ENCODE measurements around the gene CALY.

DNA sequence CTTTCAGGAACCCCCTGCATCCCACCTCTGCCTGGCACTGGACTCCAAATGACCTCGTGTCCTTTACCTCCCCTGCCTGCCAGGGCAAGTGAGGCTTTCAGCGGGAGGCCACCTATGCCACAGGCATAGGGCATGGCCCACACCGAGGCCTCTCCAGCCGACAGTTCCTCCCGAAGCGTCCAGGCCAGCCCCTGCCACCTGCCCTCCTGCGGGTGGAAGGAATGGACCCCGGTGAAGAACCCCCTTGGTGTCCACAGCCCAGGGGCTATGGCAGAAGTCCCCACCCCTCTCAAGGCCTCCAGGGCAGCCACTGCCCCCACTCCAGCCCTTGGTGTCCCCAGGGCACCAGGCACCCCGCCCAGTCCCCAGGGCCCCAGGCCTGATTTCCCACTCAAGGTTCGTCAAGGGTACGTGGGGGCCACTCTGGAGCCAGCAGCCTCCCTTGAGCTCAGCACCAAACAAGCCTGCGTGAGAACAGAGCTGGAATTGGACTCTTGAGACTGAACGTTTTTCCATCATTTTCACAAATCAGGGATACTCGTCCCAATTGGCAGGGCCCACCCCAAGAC, 18.1 kb upstream of the CALY start:
- TF ChIP-seq, protein P1, sequence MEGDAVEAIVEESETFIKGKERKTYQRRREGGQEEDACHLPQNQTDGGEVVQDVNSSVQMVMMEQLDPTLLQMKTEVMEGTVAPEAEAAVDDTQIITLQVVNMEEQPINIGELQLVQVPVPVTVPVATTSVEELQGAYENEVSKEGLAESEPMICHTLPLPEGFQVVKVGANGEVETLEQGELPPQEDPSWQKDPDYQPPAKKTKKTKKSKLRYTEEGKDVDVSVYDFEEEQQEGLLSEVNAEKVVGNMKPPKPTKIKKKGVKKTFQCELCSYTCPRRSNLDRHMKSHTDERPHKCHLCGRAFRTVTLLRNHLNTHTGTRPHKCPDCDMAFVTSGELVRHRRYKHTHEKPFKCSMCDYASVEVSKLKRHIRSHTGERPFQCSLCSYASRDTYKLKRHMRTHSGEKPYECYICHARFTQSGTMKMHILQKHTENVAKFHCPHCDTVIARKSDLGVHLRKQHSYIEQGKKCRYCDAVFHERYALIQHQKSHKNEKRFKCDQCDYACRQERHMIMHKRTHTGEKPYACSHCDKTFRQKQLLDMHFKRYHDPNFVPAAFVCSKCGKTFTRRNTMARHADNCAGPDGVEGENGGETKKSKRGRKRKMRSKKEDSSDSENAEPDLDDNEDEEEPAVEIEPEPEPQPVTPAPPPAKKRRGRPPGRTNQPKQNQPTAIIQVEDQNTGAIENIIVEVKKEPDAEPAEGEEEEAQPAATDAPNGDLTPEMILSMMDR (IDR thresholded peaks at IDR 0.05; ENCODE audit: insufficient read depth, low read length): no peak
- no peak for TF ChIP-seq POLR2AphosphoS5 (IDR thresholded peaks at IDR 0.05; ENCODE audit: low read depth)
